Stimulated activated CD4-positive, alpha-beta T cell treated with anti-CD3 and anti-CD28 coated beads, Interleukin-2, amount 100 ng/mL, for 4 hours (primary cell): ENCODE data around the gene SVBP.

Source experiments
- DNase-seq: peaks from one replicate; pipeline ENCODE4 v3.0.0-alpha.2; 2020; ENCODE audit warnings: low read depth

The SVBP gene

GRCh38 chr1:42806171-42806570 is 11.0 kb downstream of the SVBP start:
- no peak for DNase-seq

- no peak for DNase-seq
These were observed 15.2 kb downstream of the SVBP start for GRCh38 chr1:42801832-42802473.

- no peak for DNase-seq
These were observed 19.2 kb downstream of the SVBP start for GRCh38 chr1:42797979-42798378.

- no peak for DNase-seq
These were observed 19.8 kb downstream of the SVBP start for GRCh38 chr1:42797414-42797813.

GRCh38 chr1:42793824-42794223 is 23.4 kb downstream of the SVBP start:
- no peak for DNase-seq

- DNase-seq: no peak
These were observed 29.2 kb downstream of the SVBP start for GRCh38 chr1:42788021-42788420.

GRCh38 chr1:42786097-42786496 is 31.1 kb downstream of the SVBP start:
- no peak for DNase-seq

- peak; percentile 15 for DNase-seq
These were observed 32.1 kb downstream of the SVBP start, which contains the start of gene TMEM269 for GRCh38 chr1:42784946-42785693. TSS of gene TMEM269 (plus strand) at chr1:42784991. CDS start at chr1:42789894, 4,903 bp downstream.

GRCh38 chr1:42784547-42784945 is 32.7 kb downstream of the SVBP start:
- no peak for DNase-seq

- DNase-seq: no peak
These were observed 34.1 kb downstream of the SVBP start for GRCh38 chr1:42783092-42783491.

- no peak for DNase-seq
These were observed 37.0 kb downstream of the SVBP start for GRCh38 chr1:42780176-42780575.

- DNase-seq: no peak
These were observed 37.5 kb downstream of the SVBP start for GRCh38 chr1:42779725-42780124.

GRCh38 chr1:42777852-42778251 is 39.3 kb downstream of the SVBP start:
- DNase-seq: no peak

- no peak for DNase-seq
These were observed 40.7 kb downstream of the SVBP start for GRCh38 chr1:42776502-42776901.

- no peak for DNase-seq
These were observed 42.2 kb downstream of the SVBP start for GRCh38 chr1:42774928-42775526.

- no peak for DNase-seq
These were observed 43.8 kb downstream of the SVBP start for GRCh38 chr1:42773420-42773819.

GRCh38 chr1:42769811-42770210 is 47.4 kb downstream of the SVBP start:
- no peak for DNase-seq

- no peak for DNase-seq
These were observed 49.0 kb downstream of the SVBP start for GRCh38 chr1:42768172-42768571.

GRCh38 chr1:42767510-42768000 is 49.6 kb downstream of the SVBP start:
- DNase-seq: no peak

GRCh38 chr1:42766741-42767509 is 50.3 kb downstream of the SVBP start, which contains the start of the genes C1orf50 and P3H1:
TSS of gene C1orf50 (plus strand) at chr1:42767249. CDS start at chr1:42767312, 63 bp downstream.
TSS of gene P3H1 (minus strand) at chr1:42767028. CDS start at chr1:42766971, 57 bp downstream.
- DNase-seq: peak; percentile 100

- DNase-seq: peak; percentile 23
These were observed 51.1 kb downstream of the SVBP start for GRCh38 chr1:42765832-42766740.
